A549 (cell line): ENCODE data around the gene TESMIN. TPM values are rescaled to one million over a fixed set of nuclear protein-coding genes. Genes with fewer than 3 reads are reported as not detected.

Experiments used
- ATAC-seq, 2 experiments: fragments of 200-7000 bp in 1 of 2; fragments of >200 bp in 1 of 2; cut with Nextera tagmentation in 1 of 2; cut with Tn5 transposase in 1 of 2; 3 replicates each; pipeline versions ENCODE4 v1.8.0 to v1.9.1; 2018 to 2020; ENCODE audit warnings: mild to moderate bottlenecking in 1 of 2, moderate library complexity in 1 of 2
- CTCF ChIA-PET: fragments of 300-600 bp; sonication (Branson Sonifier 250); formaldehyde crosslinking; extraction: SDS; loops from one replicate; lab custom pipeline; 2021; ENCODE audit warnings: antibody characterized with exemption, inconsistent platforms; lab: Yijun Ruan, JAX
- POLR2A ChIA-PET: fragments of 350-600 bp; formaldehyde crosslinking; extraction: SDS; loops from one replicate; lab custom pipeline; 2021; ENCODE audit warnings: antibody characterized with exemption, inconsistent platforms; lab: Yijun Ruan, JAX
- DNase-seq, 2 experiments: peaks; one replicate each; pipeline versions ENCODE4 v3.0.0 to v3.0.0-alpha.2; 2011 to 2016; ENCODE audit warnings: low read depth in 1 of 2, low spot score in 1 of 2
- FAIRE-seq: peaks from 2 replicates; lab custom pipeline; 2011; peaks lifted over from hg19 to GRCh38; lab: Jason Lieb, UNC
- H3K27ac ChIP-seq, 2 experiments: fragments of >200 bp; sonication (Bioruptor Twin); formaldehyde crosslinking; 3 replicates each; pipeline ENCODE4 v1.5.1; 2016 to 2017
- H3K4me1 ChIP-seq: fragments of >200 bp; sonication (Bioruptor Twin); formaldehyde crosslinking; 3 replicates; pipeline ENCODE4 v1.6.1; 2016
- H3K4me2 ChIP-seq: fragments of >200 bp; sonication (Bioruptor Twin); formaldehyde crosslinking; 3 replicates; pipeline ENCODE4 v1.6.1; 2016
- H3K4me3 ChIP-seq: fragments of >200 bp; sonication (Bioruptor Twin); formaldehyde crosslinking; 3 replicates; pipeline ENCODE4 v1.5.1; 2016
- H3K9me3 ChIP-seq: fragments of >200 bp; sonication (Bioruptor Twin); formaldehyde crosslinking; 3 replicates; pipeline ENCODE4 v1.6.1; 2016
- ATOH8 ChIP-seq: fragments of 250-450 bp; sonication (Bioruptor Pico); IDR thresholded peaks from 2 replicates; pipeline ENCODE4 v1.5.0; 2020; ENCODE audit warnings: low read depth, mild to moderate bottlenecking, moderate library complexity
- BCL3 ChIP-seq: fragments of >200 bp; sonication (Bioruptor Twin); formaldehyde crosslinking; IDR thresholded peaks from 3 replicates; pipeline ENCODE4 v1.6.1; 2016
- BHLHE40 ChIP-seq: IDR thresholded peaks from 2 replicates; pipeline ENCODE4 v1.6.1; 2012; ENCODE audit warnings: low read depth, low read length, inconsistent platforms
- CBX2 ChIP-seq: fragments of 200-600 bp; sonication (generic); IDR thresholded peaks from 2 replicates; pipeline ENCODE4 v1.6.1; 2016; ENCODE audit warnings: low read depth, mild to moderate bottlenecking, borderline replicate concordance
- CEBPB ChIP-seq, 2 experiments: fragments of >200 bp in 1 of 2; sonication (Bioruptor Twin) in 1 of 2; formaldehyde crosslinking in 1 of 2; IDR thresholded peaks; 2 replicates each; pipeline ENCODE4 v1.6.1; 2012 to 2016
- EHMT2 ChIP-seq: fragments of 200-600 bp; sonication (generic); IDR thresholded peaks from 2 replicates; pipeline ENCODE4 v1.6.1; 2016; ENCODE audit warnings: antibody characterized with exemption, low read depth, mild to moderate bottlenecking, moderate library complexity
- EP300 ChIP-seq, 2 experiments: fragments of >200 bp; sonication (Bioruptor Twin); formaldehyde crosslinking; IDR thresholded peaks; 2 replicates in 1 of 2; 3 replicates in 1 of 2; pipeline ENCODE4 v1.6.1; 2016 to 2017
- ESRRA ChIP-seq: fragments of 150-350 bp; IDR thresholded peaks from 2 replicates; pipeline ENCODE4 v1.6.1; 2014; ENCODE audit warnings: mild to moderate bottlenecking, low read length, borderline replicate concordance
- FOSB ChIP-seq: fragments of 250-450 bp; sonication (Bioruptor Pico); IDR thresholded peaks from 2 replicates; pipeline ENCODE4 v1.5.0; 2020; ENCODE audit warnings: mild to moderate bottlenecking, moderate library complexity
- FOSL2 ChIP-seq, 2 experiments: fragments of 450-650 bp in 1 of 2; fragments of >200 bp in 1 of 2; sonication (Bioruptor Twin) in 1 of 2; formaldehyde crosslinking; IDR thresholded peaks; 2 replicates each; pipeline versions ENCODE4 v1.5.0 to v1.6.1; 2016 to 2020; ENCODE audit warnings: mild to moderate bottlenecking in 1 of 2, moderate library complexity in 1 of 2
- FOXS1 ChIP-seq: fragments of 250-450 bp; sonication (Bioruptor Pico); IDR thresholded peaks from 2 replicates; pipeline ENCODE4 v1.5.0; 2020; ENCODE audit warnings: mild to moderate bottlenecking, moderate library complexity
- HDAC2 ChIP-seq: fragments of 200-600 bp; sonication (generic); IDR thresholded peaks from 2 replicates; pipeline ENCODE4 v1.6.1; 2016
- HOXB13 ChIP-seq: fragments of 250-450 bp; sonication (Bioruptor Pico); IDR thresholded peaks from 2 replicates; pipeline ENCODE4 v1.5.0; 2020; ENCODE audit warnings: low read depth, mild to moderate bottlenecking, moderate library complexity
- JUN ChIP-seq, 2 experiments: fragments of >200 bp; sonication (Bioruptor Twin); formaldehyde crosslinking; IDR thresholded peaks; 2 replicates in 1 of 2; 3 replicates in 1 of 2; pipeline ENCODE4 v1.6.1; 2016 to 2017
- MAX ChIP-seq: IDR thresholded peaks from 2 replicates; pipeline ENCODE4 v1.6.1; 2012
- MAZ ChIP-seq: fragments of 150-350 bp; IDR thresholded peaks from 2 replicates; pipeline ENCODE4 v1.6.1; 2014; ENCODE audit warnings: antibody characterized with exemption, low read depth, low read length, borderline replicate concordance
- NR3C1 ChIP-seq: fragments of >200 bp; sonication (Bioruptor Twin); formaldehyde crosslinking; IDR thresholded peaks from 3 replicates; pipeline ENCODE4 v1.6.1; 2017
- PHF8 ChIP-seq: fragments of 200-600 bp; sonication (generic); IDR thresholded peaks from 2 replicates; pipeline ENCODE4 v1.6.1; 2016; ENCODE audit warnings: low read depth, mild to moderate bottlenecking, antibody characterized with exemption, moderate library complexity, borderline replicate concordance
- RCOR1 ChIP-seq: fragments of 150-350 bp; IDR thresholded peaks from 2 replicates; pipeline ENCODE4 v1.6.1; 2014; ENCODE audit warnings: antibody characterized with exemption, low read length, low read depth
- REST ChIP-seq: fragments of 200-600 bp; sonication (generic); IDR thresholded peaks from 2 replicates; pipeline ENCODE4 v1.6.1; 2016; ENCODE audit warnings: antibody characterized with exemption, mild to moderate bottlenecking, moderate library complexity
- RNF2 ChIP-seq: fragments of 200-600 bp; sonication (generic); IDR thresholded peaks from 2 replicates; pipeline ENCODE4 v1.6.1; 2016; ENCODE audit warnings: low read depth, mild to moderate bottlenecking, antibody characterized with exemption, moderate library complexity, borderline replicate concordance
- TFCP2L1 ChIP-seq: fragments of 250-450 bp; sonication (Bioruptor Pico); IDR thresholded peaks from 2 replicates; pipeline ENCODE4 v1.5.0; 2021; ENCODE audit warnings: mild to moderate bottlenecking
- ZC3H11A ChIP-seq: fragments of 450-650 bp; IDR thresholded peaks from 2 replicates; pipeline ENCODE4 v1.6.1; 2014; ENCODE audit warnings: antibody characterized with exemption, mild to moderate bottlenecking
- ZNF302 ChIP-seq: fragments of 250-450 bp; sonication (Bioruptor Pico); IDR thresholded peaks from 2 replicates; pipeline ENCODE4 v1.9.0; 2021; ENCODE audit warnings: inconsistent platforms, mild to moderate bottlenecking, moderate library complexity
- ZSCAN20 ChIP-seq: fragments of 250-450 bp; sonication (Bioruptor Pico); IDR thresholded peaks from 2 replicates; pipeline ENCODE4 v1.8.0; 2022; ENCODE audit warnings: mild to moderate bottlenecking, moderate library complexity
- WGBS: methylation state at CpG from one replicate; pipeline ENCODE4 v1.1.6; 2017; ENCODE audit errors: missing lambda C conversion rate; 5-methylcytosine and 5-hydroxymethylcytosine counted together
- polyA plus RNA-seq, 4 experiments: library from polyadenylated mRNA; depleted of rRNA in 3 of 4; stranded (reverse); fragments of >200 nt; fragmentation: RNase III in 1 of 4; extraction: RNeasy Plus Mini Kit Qiagen cat#74134 plus additional on column Dnase treatment in 1 of 4; gene quantifications; 2 replicates in 3 of 4; 3 replicates in 1 of 4; pipeline ENCODE4 v1.2.3, GENCODE V29; 2011 to 2017

TESMIN gene
- polyA plus RNA-seq, 2 of the 4 experiments (the other 2 are of a cell fraction): 4.5 to 5.2 TPM

- FAIRE-seq (no peak), DNase-seq (no peak), ATAC-seq (no peak)
- WGBS: 95% methylated on average over 2 of the region's 2 CpGs
- CTCF ChIA-PET: no interaction called here
- Histone ChIP-seq H3K4me3 (no peak overlapping the region), H3K9me3 (no peaks in the 10 kb centered on the region), H3K4me2 (no peak overlapping the region), H3K4me1 (no peaks in the 10 kb centered on the region), H3K27ac (no peak overlapping the region)
- TF ChIP-seq ESRRA (no peak), BCL3 (no peak)
- POLR2A ChIA-PET: no interaction called here
These were observed 3.3 kb downstream of the TESMIN start for GRCh38 chr11:68748061-68748460.

- Histone ChIP-seq H3K9me3 (no peaks in the 10 kb centered on the region), H3K4me2 (no peak overlapping the region), H3K4me3 (no peak overlapping the region), H3K27ac (no peak overlapping the region), H3K4me1 (no peaks in the 10 kb centered on the region)
- ATAC-seq: no peak
- TF ChIP-seq RNF2: no peak
- TF ChIP-seq ZC3H11A: no peak
- TF ChIP-seq MAZ: no peak
- no peak for TF ChIP-seq EP300 (IDR thresholded peaks at IDR 0.05)
- no peak for TF ChIP-seq FOSB (CRISPR knock-in tag)
- no peak for TF ChIP-seq FOSL2 (IDR thresholded peaks at IDR 0.05)
- no peak for TF ChIP-seq FOSL2 (CRISPR knock-in tag; IDR thresholded peaks at IDR 0.05)
- no peak for TF ChIP-seq ZSCAN20 (CRISPR knock-in tag)
- no peak for TF ChIP-seq ZNF302 (CRISPR knock-in tag)
- no peak for TF ChIP-seq CBX2
- no peak for TF ChIP-seq BHLHE40
- TF ChIP-seq MAX: no peak
- no peak for TF ChIP-seq REST
- 91% methylated on average over 3 of the region's 3 CpGs for WGBS
- FAIRE-seq: no peak
- DNase-seq: no peak
- CTCF ChIA-PET: no interaction called here
- POLR2A ChIA-PET: no interaction called here
These were observed 7.8 kb downstream of the TESMIN start for GRCh38 chr11:68743539-68743938.

- CTCF ChIA-PET: no interaction called here
- Histone ChIP-seq H3K4me2 (no peak overlapping the region), H3K9me3 (no peaks in the 10 kb centered on the region), H3K27ac (no peak overlapping the region), H3K4me1 (no peaks in the 10 kb centered on the region), H3K4me3 (no peak overlapping the region)
- FAIRE-seq (no peak), ATAC-seq (no peak), DNase-seq (no peak)
- POLR2A ChIA-PET: no interaction called here
- 89% methylated on average over 7 of the region's 7 CpGs for WGBS
- no peak for TF ChIP-seq RNF2
- TF ChIP-seq JUN (IDR thresholded peaks at IDR 0.05): no peak
- no peak for TF ChIP-seq ZNF302 (CRISPR knock-in tag)
- no peak for TF ChIP-seq HDAC2
- no peak for TF ChIP-seq PHF8
- TF ChIP-seq MAX: no peak
- TF ChIP-seq BHLHE40: no peak
- TF ChIP-seq FOXS1 (CRISPR knock-in tag): no peak
- TF ChIP-seq ATOH8 (CRISPR knock-in tag): no peak
- no peak for TF ChIP-seq CEBPB (IDR thresholded peaks at IDR 0.05)
- TF ChIP-seq EHMT2: no peak
- TF ChIP-seq HOXB13 (CRISPR knock-in tag): no peak
- TF ChIP-seq RCOR1: no peak
- TF ChIP-seq REST: no peak
- TF ChIP-seq TFCP2L1 (CRISPR knock-in tag): no peak
- TF ChIP-seq NR3C1: no peak
These were observed 9.9 kb downstream of the TESMIN start for GRCh38 chr11:68741463-68741862.
